Nephron (organoid): ENCODE results near the gene HYAL2.
"Not testable (repeated sequence)": the region's sequence is repeated elsewhere in the genome, so short reads cannot be mapped to it uniquely, and the experiment has no call there.

Experiments used
- H3K27ac Mint-ChIP-seq, 3 experiments: 2 replicates each; pipeline ENCODE4 v1.8.0; 2020; ENCODE audit warnings: mixed read lengths in 3 of 3, mild to moderate bottlenecking in 2 of 3, moderate library complexity in 1 of 3
- H3K27me3 Mint-ChIP-seq: 2 replicates; pipeline ENCODE4 v1.8.0; 2021; ENCODE audit warnings: low read depth, mild to moderate bottlenecking, moderate library complexity, mixed read lengths
- H3K36me3 Mint-ChIP-seq: 2 replicates; pipeline ENCODE4 v1.8.0; 2020; ENCODE audit warnings: low read depth, mixed read lengths
- H3K4me1 Mint-ChIP-seq: 2 replicates; pipeline ENCODE4 v1.8.0; 2020; ENCODE audit warnings: mixed read lengths
- H3K4me3 Mint-ChIP-seq, 3 experiments: 2 replicates each; pipeline ENCODE4 v1.8.0; 2020; ENCODE audit warnings: mild to moderate bottlenecking in 3 of 3, mixed read lengths in 3 of 3, moderate library complexity in 2 of 3
- H3K9me3 Mint-ChIP-seq: 2 replicates; pipeline ENCODE4 v1.8.0; 2020; ENCODE audit warnings: mixed read lengths
- CTCF ChIP-seq, 3 experiments: fragments of 200-600 bp; sonication (generic); IDR thresholded peaks; one replicate each; pipeline ENCODE4 v1.5.0; 2021; ENCODE audit warnings: antibody characterized with exemption in 3 of 3; ENCODE audit not compliant: unreplicated experiment in 3 of 3

The HYAL2 gene

GRCh38 chr3:50275141-50275995 lies 47.2 kb downstream of the HYAL2 start:
- H3K36me3 Mint-ChIP-seq, result peaks cover 7% of the 10 kb centered on the region
- no peak for TF ChIP-seq CTCF (IDR thresholded peaks at IDR 0.05; ENCODE audit: unreplicated experiment in 3 of 3)

DNA sequence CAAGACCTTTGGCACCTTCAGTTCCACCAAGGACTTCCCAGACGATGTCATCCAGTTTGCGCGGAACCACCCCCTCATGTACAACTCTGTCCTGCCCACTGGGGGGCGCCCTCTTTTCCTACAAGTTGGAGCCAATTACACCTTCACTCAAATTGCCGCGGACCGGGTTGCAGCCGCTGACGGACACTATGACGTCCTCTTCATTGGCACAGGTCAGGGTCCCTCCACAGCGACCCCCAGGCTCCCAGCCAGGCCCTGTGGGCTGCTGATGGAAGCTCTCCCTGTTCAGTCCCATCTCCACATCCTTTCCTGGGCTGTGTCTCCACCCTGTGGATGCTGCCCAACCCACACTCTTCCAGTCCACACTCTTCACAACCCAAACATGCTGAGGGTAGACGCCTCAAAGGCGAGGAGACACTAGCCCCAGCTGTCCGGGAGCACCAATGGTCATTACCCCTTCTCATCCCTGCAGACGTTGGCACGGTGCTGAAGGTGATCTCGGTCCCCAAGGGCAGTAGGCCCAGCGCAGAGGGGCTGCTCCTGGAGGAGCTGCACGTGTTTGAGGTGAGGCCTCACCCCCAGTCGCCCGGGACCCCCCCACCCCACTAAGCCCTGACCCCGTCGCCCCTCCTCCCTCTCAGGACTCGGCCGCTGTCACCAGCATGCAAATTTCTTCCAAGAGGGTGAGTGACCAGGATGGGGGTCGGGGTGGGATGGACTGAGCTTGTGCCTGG lies 48.0 kb downstream of the HYAL2 start:
- peak overlapping the region in 1 of 3 experiments; percentile 22 for H3K27ac Mint-ChIP-seq
- H3K27me3 Mint-ChIP-seq, result peaks cover 28% of the 10 kb centered on the region
- peaks cover 37% of the 10 kb centered on the region for H3K4me1 Mint-ChIP-seq
- peak; percentile 65 to 72 (median 68) for TF ChIP-seq CTCF (IDR thresholded peaks at IDR 0.05; ENCODE audit: unreplicated experiment in 3 of 3)
- H3K36me3 Mint-ChIP-seq, result peaks cover 7% of the 10 kb centered on the region
- H3K4me3 Mint-ChIP-seq, result peak overlapping the region in 2 of 3 experiments; percentile 28 to 30
- no peaks in the 10 kb centered on the region for H3K9me3 Mint-ChIP-seq

More at GRCh38 chr3:50275141-50275995, 47.2 kb downstream of the HYAL2 start:
- no peak overlapping the region for H3K27ac Mint-ChIP-seq
- H3K4me1 Mint-ChIP-seq, result peaks cover 30% of the 10 kb centered on the region
- H3K4me3 Mint-ChIP-seq, result peak overlapping the region in 2 of 3 experiments; percentile 34 to 47
- peaks cover 28% of the 10 kb centered on the region for H3K27me3 Mint-ChIP-seq
- no peaks in the 10 kb centered on the region for H3K9me3 Mint-ChIP-seq

- Mint-ChIP-seq H3K27ac (no peak overlapping the region), H3K27me3 (peaks cover 28% of the 10 kb centered on the region), H3K4me1 (peaks cover 39% of the 10 kb centered on the region), H3K9me3 (no peaks in the 10 kb centered on the region), H3K36me3 (peaks cover 7% of the 10 kb centered on the region), H3K4me3 (no peak overlapping the region)
- no peak for TF ChIP-seq CTCF (IDR thresholded peaks at IDR 0.05; ENCODE audit: unreplicated experiment in 3 of 3)
Observed at GRCh38 chr3:50273689-50274065, 48.9 kb downstream of the HYAL2 start.

GRCh38 chr3:50272911-50273688 lies 49.4 kb downstream of the HYAL2 start:
- peaks cover 7% of the 10 kb centered on the region for H3K36me3 Mint-ChIP-seq
- TF ChIP-seq CTCF (IDR thresholded peaks at IDR 0.05; ENCODE audit: unreplicated experiment in 3 of 3), result peak; percentile 94 to 98 (median 98)
- peak overlapping the region in 1 of 3 experiments; percentile 88 for H3K27ac Mint-ChIP-seq
- H3K4me3 Mint-ChIP-seq, result peak overlapping the region; percentile 49 to 79 (median 66)
- H3K4me1 Mint-ChIP-seq, result peaks cover 40% of the 10 kb centered on the region
- H3K9me3 Mint-ChIP-seq, result no peaks in the 10 kb centered on the region
- peaks cover 28% of the 10 kb centered on the region for H3K27me3 Mint-ChIP-seq

DNA sequence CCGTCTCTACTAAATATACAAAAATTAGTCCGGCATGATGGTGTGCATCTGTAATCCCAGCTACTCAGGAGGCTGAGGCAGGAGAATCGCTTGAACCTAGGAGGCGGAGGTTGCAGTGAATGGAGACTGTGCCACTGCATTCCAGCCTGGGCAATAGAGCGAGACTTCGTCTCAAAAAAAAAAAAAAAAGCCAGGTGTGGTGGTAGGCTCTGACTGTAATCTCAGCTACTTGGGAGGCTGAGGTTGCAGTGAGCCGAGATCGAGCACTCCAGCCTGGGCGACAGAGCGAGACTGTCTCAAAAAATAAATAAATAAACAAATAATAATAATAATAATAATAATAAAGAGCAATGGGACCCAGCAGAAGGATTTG lies 50.0 kb downstream of the HYAL2 start:
- H3K36me3 Mint-ChIP-seq, H3K27ac Mint-ChIP-seq, H3K9me3 Mint-ChIP-seq: not testable (repeated sequence)
- Mint-ChIP-seq H3K4me1 (peaks cover 46% of the 10 kb centered on the region), H3K27me3 (peaks cover 28% of the 10 kb centered on the region), H3K4me3 (peak overlapping the region in 1 of 3 experiments; percentile 49)
